K562 (cell line): ENCODE data around the gene TRAPPC12. TPM values are rescaled to one million over a fixed set of nuclear protein-coding genes. Genes with fewer than 3 reads are reported as not detected.

Source experiments
- ARID3A ChIP-seq: IDR thresholded peaks from 2 replicates; pipeline ENCODE4 v1.6.1; 2012; ENCODE audit warnings: low read depth, low read length, improper control_type of control experiment, borderline replicate concordance
- CTCF ChIP-seq, 3 experiments: IDR thresholded peaks in 2 of 3; conservative IDR thresholded peaks in 1 of 3; 2 replicates each; pipeline ENCODE4 v1.5.1; 2011 to 2012; ENCODE audit warnings: low read length in 3 of 3, mild to moderate bottlenecking in 3 of 3, control low read depth in 2 of 3, improper control_type of control experiment in 1 of 3, inconsistent platforms in 1 of 3, low read depth in 1 of 3, mixed read lengths in 1 of 3, moderate library complexity in 1 of 3; ENCODE audit not compliant: insufficient read depth in 2 of 3
- ELF1 ChIP-seq: fragments of 200-800 bp; sonication (Bioruptor generic); IDR thresholded peaks from 2 replicates; pipeline ENCODE4 v1.6.1; 2016; ENCODE audit warnings: missing genetic modification characterization, missing compliant biosample characterization
- EZH2 ChIP-seq: IDR thresholded peaks from 2 replicates; pipeline ENCODE4 v1.6.1; 2012; ENCODE audit warnings: low read depth, mild to moderate bottlenecking, inconsistent platforms, low read length, borderline replicate concordance
- FOXJ3 ChIP-seq: sonication (generic); formaldehyde crosslinking; IDR thresholded peaks from 2 replicates; pipeline ENCODE4 v1.4.0; 2020; ENCODE audit warnings: mild to moderate bottlenecking, missing genetic modification reagents
- MBD1 ChIP-seq: fragments of 250-450 bp; sonication (Bioruptor Pico); IDR thresholded peaks from 2 replicates; pipeline ENCODE4 v1.8.0; 2022; ENCODE audit warnings: inconsistent platforms
- MTA1 ChIP-seq: fragments of 450-650 bp; IDR thresholded peaks from 2 replicates; pipeline ENCODE4 v1.6.1; 2017; ENCODE audit warnings: borderline replicate concordance
- NCOR1 ChIP-seq: fragments of 450-650 bp; IDR thresholded peaks from 2 replicates; pipeline ENCODE4 v1.6.1; 2016; ENCODE audit warnings: mild to moderate bottlenecking, moderate library complexity
- NFRKB ChIP-seq: fragments of 450-650 bp; IDR thresholded peaks from 2 replicates; pipeline ENCODE4 v1.6.1; 2016; ENCODE audit warnings: low read depth
- POU5F1 ChIP-seq: fragments of 150-350 bp; IDR thresholded peaks from 2 replicates; pipeline ENCODE4 v1.6.1; 2014; ENCODE audit warnings: borderline replicate concordance, low read length, low read depth, mild to moderate bottlenecking; ENCODE audit not compliant: partially characterized antibody
- RFX1 ChIP-seq: fragments of 450-650 bp; IDR thresholded peaks from 2 replicates; pipeline ENCODE4 v1.6.1; 2016; ENCODE audit warnings: mild to moderate bottlenecking, moderate library complexity
- RREB1 ChIP-seq: fragments of 250-450 bp; sonication (Bioruptor Pico); IDR thresholded peaks from 2 replicates; pipeline ENCODE4 v1.4.0; 2020
- THAP7 ChIP-seq: fragments of 250-450 bp; sonication (Bioruptor Pico); IDR thresholded peaks from 2 replicates; pipeline ENCODE4 v1.5.0; 2021
- ZFX ChIP-seq: sonication (generic); formaldehyde crosslinking; IDR thresholded peaks from 2 replicates; pipeline ENCODE4 v1.8.0; 2022; ENCODE audit warnings: mild to moderate bottlenecking, missing genetic modification reagents, moderate library complexity
- ZNF766 ChIP-seq: fragments of 200-800 bp; sonication (Bioruptor generic); conservative IDR thresholded peaks from 2 replicates; pipeline ENCODE4 v1.6.1; 2016; ENCODE audit warnings: missing genetic modification characterization, missing compliant biosample characterization
- polyA plus RNA-seq, 8 experiments: library from polyadenylated mRNA; depleted of rRNA in 4 of 8; stranded (reverse) in 5 of 8; unstranded in 3 of 8; fragments of >200 nt; fragmentation: Nextera tagmentation in 2 of 8; fragmentation: Illumina TruSeq in 1 of 8; extraction: Ambion mirVana in 2 of 8; extraction: Trizol in 1 of 8; gene quantifications; 2 replicates each; pipeline versions ENCODE4 v1.2.1 to v1.2.3, GENCODE V29; 2011 to 2014; ENCODE audit warnings: inconsistent platforms in 1 of 8, missing spikeins in 1 of 8
- total RNA-seq, 7 experiments: library from RNA; depleted of rRNA in 6 of 7; stranded (reverse); fragments of >200 nt in 6 of 7; fragmentation: Illumina TruSeq in 2 of 7; extraction: Trizol in 2 of 7; gene quantifications; 2 replicates each; pipeline versions ENCODE4 v1.2.1 to v1.2.3, GENCODE V29; 2011 to 2021; ENCODE audit warnings: low replicate concordance in 1 of 7

Gene TRAPPC12
- total and polyA plus RNA-seq, 9 of the 15 experiments (the other 6 are each of a cell fraction or from before 2014, with no cell fraction given) = 8.0 to 75.2 (median 39.1) TPM

GRCh38 chr2:3461801-3462492 is 82.5 kb downstream of the TRAPPC12 start (continued):
- TF ChIP-seq EZH2 = no peak
- no peak for TF ChIP-seq THAP7 (CRISPR knock-in tag)
- TF ChIP-seq MBD1 = no peak
- TF ChIP-seq RREB1 (CRISPR knock-in tag) = no peak
- no peak for TF ChIP-seq POU5F1
- TF ChIP-seq FOXJ3 (CRISPR knock-in tag) = no peak
- no peak for TF ChIP-seq NFRKB
- peak; percentile 23; the same call in 1 of the 2 replicates for TF ChIP-seq ELF1 (tag)
- TF ChIP-seq ZFX (CRISPR knock-in tag) = no peak
- TF ChIP-seq NCOR1 = no peak
- TF ChIP-seq ARID3A = 0 out of 2 replicates have a peak, but pooled peaks have one; percentile 63
- peak; percentile 57 to 88 (median 74); a peak in 5 of 6 replicates for TF ChIP-seq CTCF (IDR thresholded peaks at IDR 0.05 in 2 of 3, conservative IDR thresholded peaks at IDR 0.05 in 1 of 3; ENCODE audit: insufficient read depth in 2 of 3, low read depth in 1 of 3, low read length in 3 of 3)
- TF ChIP-seq ZNF766 (CRISPR knock-in tag) = no peak
- TF ChIP-seq RFX1 = no peak
- no peak for TF ChIP-seq MTA1
